Measurements from ENCODE around the gene GGTLC3. TPM values are rescaled to one million over a fixed set of nuclear protein-coding genes. Genes with fewer than 3 reads are reported as not detected.
"Not testable (repeated sequence)": the region's sequence is repeated elsewhere in the genome, so short reads cannot be mapped to it uniquely, and the experiment has no call there.

GGTLC3 gene
- total RNA-seq, 1 experiment from 2014 or later: not detected

GRCh38 chr22:18512378-18512777 lies 5.6 kb downstream of the GGTLC3 start:
- POLR2A ChIA-PET (ENCODE audit: unreplicated experiment); H3K4me2 ChIP-seq (ENCODE audit: low read length); H2AFZ ChIP-seq (ENCODE audit: low read length); H3K27ac ChIP-seq (ENCODE audit: low read length); H3K79me2 ChIP-seq (ENCODE audit: low read length); H3K9me2 ChIP-seq (replicated peaks; ENCODE audit: low read length); H3K4me1 ChIP-seq (ENCODE audit: insufficient read depth, low read length); DNase-seq; ATAC-seq; H3K36me3 ChIP-seq (ENCODE audit: low read depth, low read length); H3K9me3 ChIP-seq (ENCODE audit: low read length); CTCF ChIA-PET; H3K9ac ChIP-seq (ENCODE audit: low read length); BruUV-seq (replicated peaks); H4K20me1 ChIP-seq (ENCODE audit: low read length); H3F3A ChIP-seq (ENCODE audit: low read length, unreplicated experiment); intact Hi-C loops (cut with micrococcal nuclease); H3K27me3 ChIP-seq (ENCODE audit: low read length); H3K4me3 ChIP-seq (ENCODE audit: low read length): not testable (repeated sequence)

- CTCF ChIA-PET; BruUV-seq (replicated peaks); POLR2A ChIA-PET (ENCODE audit: unreplicated experiment): not testable (repeated sequence)
Observed at GRCh38 chr22:18511327-18511726, 6.6 kb downstream of the GGTLC3 start.

GRCh38 chr22:18496227-18496626 lies 21.7 kb downstream of the GGTLC3 start:
- H3K9me3 ChIP-seq (ENCODE audit: low read length); H3K9me2 ChIP-seq (replicated peaks; ENCODE audit: low read length); H3K36me3 ChIP-seq (ENCODE audit: low read depth, low read length); H3K4me2 ChIP-seq (ENCODE audit: low read length); H3K27me3 ChIP-seq (ENCODE audit: low read length); ATAC-seq; DNase-seq; POLR2A ChIA-PET (ENCODE audit: unreplicated experiment); H3K4me3 ChIP-seq (ENCODE audit: low read length); H4K20me1 ChIP-seq (ENCODE audit: low read length); intact Hi-C loops (cut with micrococcal nuclease); CTCF ChIA-PET; H3K9ac ChIP-seq (ENCODE audit: low read length); BruUV-seq (replicated peaks); H3K27ac ChIP-seq (ENCODE audit: low read length); H3F3A ChIP-seq (ENCODE audit: low read length, unreplicated experiment); H3K79me2 ChIP-seq (ENCODE audit: low read length); H2AFZ ChIP-seq (ENCODE audit: low read length); H3K4me1 ChIP-seq (ENCODE audit: insufficient read depth, low read length): not testable (repeated sequence)

More at GRCh38 chr22:18511327-18511726, 6.6 kb downstream of the GGTLC3 start:
- intact Hi-C loops (cut with micrococcal nuclease); H4K20me1 ChIP-seq (ENCODE audit: low read length); H3K79me2 ChIP-seq (ENCODE audit: low read length); H3K9me2 ChIP-seq (replicated peaks; ENCODE audit: low read length); H3K27ac ChIP-seq (ENCODE audit: low read length); H3K27me3 ChIP-seq (ENCODE audit: low read length); H2AFZ ChIP-seq (ENCODE audit: low read length); H3K36me3 ChIP-seq (ENCODE audit: low read depth, low read length); H3K4me2 ChIP-seq (ENCODE audit: low read length); H3K4me1 ChIP-seq (ENCODE audit: insufficient read depth, low read length); ATAC-seq; H3K9ac ChIP-seq (ENCODE audit: low read length); DNase-seq; H3K9me3 ChIP-seq (ENCODE audit: low read length); H3F3A ChIP-seq (ENCODE audit: low read length, unreplicated experiment); H3K4me3 ChIP-seq (ENCODE audit: low read length): not testable (repeated sequence)

Other genes starting within 250 kb of the GGTLC3 start
- gene TMEM191B, start 9.6 kb upstream of the GGTLC3 start, total RNA-seq (2014; rRNA removed): 3.2 and 14.8 TPM in 2 replicates
- 0.06 and 0.15 TPM in 2 replicates for gene RIMBP3, start 93.8 kb upstream of the GGTLC3 start, total RNA-seq (2014; rRNA removed)

Data from PC-3 (cell line).